GM21390 (cell line): ENCODE data around the gene HPCAL4.

ENCODE experiments used
- ATAC-seq: cut with Tn5 transposase; IDR thresholded peaks from one replicate; pipeline ENCODE4 v1.9.1; 2021; ENCODE audit not compliant: unreplicated experiment

HPCAL4 gene

GRCh38 chr1:39652554-39652953 is 38.7 kb downstream of the HPCAL4 start:
- ATAC-seq, result no peak

- ATAC-seq, result no peak
These were observed 39.1 kb downstream of the HPCAL4 start for GRCh38 chr1:39652105-39652504.

DNA sequence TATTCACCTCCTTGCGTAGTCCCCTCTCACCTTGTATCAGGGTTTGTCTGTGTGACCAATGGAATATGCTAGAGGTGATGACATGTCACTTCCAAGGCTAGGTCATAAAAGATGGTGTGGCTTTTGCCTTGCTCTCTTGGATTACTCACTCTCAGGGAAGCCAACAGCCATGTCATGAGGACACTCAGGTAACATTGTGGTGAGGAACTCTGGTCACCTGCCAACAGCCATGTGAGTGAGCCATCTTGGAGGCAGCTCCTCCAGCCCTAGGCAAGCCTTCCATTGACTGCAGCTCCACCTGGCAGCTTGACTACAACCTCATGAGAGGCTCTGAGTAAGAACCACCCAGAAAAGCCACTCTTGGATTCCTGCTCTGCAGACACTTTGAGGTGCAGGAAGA is 40.8 kb downstream of the HPCAL4 start:
- ATAC-seq, result no peak

- ATAC-seq, result no peak
These were observed 41.5 kb downstream of the HPCAL4 start for GRCh38 chr1:39649636-39650185.

GRCh38 chr1:39648496-39648895 is 42.7 kb downstream of the HPCAL4 start:
- ATAC-seq, result no peak

GRCh38 chr1:39647247-39647646 is 44.0 kb downstream of the HPCAL4 start:
- no peak for ATAC-seq

- no peak for ATAC-seq
These were observed 44.8 kb downstream of the HPCAL4 start for GRCh38 chr1:39646232-39647081.

DNA sequence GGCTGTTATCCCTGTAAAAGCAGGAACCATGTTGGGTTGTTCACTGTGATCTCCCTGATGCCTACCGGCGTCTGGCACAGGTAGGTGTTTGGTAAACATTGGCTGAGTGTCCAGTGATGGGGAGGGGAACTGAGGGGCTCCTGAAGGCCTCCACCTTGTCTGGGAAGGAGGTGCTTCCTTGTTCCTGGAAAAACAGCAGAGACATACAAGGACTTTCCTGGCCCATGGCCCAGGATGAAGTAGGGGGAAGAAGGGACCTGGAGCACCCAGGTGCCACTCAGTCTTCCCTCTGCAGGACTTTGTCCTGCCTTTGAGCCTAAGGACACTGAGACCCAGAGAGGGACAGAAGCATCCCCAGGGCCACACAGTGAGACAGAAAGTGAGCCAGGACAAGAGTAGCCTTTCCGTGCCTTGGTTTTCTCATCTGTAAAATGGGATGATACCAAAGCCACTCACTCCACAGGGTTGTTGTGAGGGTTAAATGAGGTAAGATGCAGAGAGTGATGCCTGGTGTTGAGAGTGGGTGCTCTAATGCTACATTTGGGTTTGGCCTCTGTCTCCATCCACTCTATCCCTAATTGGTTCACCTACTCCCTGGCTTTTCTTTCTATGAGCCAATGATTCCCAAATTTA is 45.7 kb downstream of the HPCAL4 start:
- ATAC-seq, result no peak

DNA sequence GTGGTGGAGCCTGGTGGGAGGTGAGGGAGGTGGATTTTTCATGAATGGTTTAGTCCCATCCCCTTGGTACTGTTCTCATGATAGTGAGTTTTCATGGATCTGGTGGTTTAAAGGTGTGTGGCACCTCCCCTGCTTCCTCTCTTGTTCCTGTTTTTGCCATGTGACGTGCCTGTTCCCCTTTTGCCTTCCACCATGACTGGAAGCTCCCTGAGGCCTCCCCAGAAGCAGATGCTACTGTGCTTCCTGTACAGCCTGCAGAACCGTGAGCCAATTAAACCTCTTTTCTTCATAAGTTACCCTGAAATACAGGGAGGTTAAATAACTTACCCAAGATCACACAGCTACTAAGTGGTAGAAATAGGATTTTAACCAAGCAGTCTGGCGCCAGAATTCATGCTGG is 47.5 kb downstream of the HPCAL4 start:
- ATAC-seq, result no peak

DNA sequence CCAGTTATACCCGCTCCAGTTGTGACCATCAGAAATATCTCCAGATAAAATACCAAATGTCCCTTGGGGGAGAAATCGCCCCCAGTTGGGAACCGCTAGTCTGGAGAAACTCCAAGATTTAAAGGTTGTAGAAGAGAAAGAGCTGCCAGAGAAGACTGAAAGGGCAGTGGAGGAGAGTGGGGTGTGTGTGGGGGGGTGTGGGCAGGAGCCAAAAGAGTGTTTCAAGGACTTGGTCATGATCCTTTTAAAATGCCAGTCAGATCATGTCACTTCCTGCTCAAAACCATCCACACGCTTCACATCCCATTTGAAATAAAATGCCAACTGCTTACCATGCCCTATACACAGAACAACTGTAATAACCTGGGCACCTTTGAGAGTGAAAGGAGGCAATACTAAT is 48.4 kb downstream of the HPCAL4 start:
- ATAC-seq, result no peak

DNA sequence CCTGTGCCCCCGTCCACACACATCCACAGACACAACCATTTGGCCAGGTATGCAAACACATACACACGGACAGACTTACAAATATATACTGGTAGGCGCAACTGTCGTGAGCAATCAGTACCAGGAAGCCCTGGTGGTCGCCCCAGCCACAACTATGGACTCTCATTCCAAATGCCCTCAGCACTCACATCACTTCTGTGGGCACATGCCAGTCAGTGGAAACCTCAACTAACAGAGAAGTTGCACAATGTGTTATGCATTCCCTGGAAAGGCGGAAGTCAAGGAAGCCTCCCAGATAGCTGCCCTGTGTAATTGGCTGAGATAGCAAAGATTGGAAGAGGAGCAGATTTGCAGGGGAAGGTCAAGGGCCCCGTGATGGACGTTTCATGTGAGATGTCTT is 50.4 kb downstream of the HPCAL4 start:
- ATAC-seq, result no peak

DNA sequence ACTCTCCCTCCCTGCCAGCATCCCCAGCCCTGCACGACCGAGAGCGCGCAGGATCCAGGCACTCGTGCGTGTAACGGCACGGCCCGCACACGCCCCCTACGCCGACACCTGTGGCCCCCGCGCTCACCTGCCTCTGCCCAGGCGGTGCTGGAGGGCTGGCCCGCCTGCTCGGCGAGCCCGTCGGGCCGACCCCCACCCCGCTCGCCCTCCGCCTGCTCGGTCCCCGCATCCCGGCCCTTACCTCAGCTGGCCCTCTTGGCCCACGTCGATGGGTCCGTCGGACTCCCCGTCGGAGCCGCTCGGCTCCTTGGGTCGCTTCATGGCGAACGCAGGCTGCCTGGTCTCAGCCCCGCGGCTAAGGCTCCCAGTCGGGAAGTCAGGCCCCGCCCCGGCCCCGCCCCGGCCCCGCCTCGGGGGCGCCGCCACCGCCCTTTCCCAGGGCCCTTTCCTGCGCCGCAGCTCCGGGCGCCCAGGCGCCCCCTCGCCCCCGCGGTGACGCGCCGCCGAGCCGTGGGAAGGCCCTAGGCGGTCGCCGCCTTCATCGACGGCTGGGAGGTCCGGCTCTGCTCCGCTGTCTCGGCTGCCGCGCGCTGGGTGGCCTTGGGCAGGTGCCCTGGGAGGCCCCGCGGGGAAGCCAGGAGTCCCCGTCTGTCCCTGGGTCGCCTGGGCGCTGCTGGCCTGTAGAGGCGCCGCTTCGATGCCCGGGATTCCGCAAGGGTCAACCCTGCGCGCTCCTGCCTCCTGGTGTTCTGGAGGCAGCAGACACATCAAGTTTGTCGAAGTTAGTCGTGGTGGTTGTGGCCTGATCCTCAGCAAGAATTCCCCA is 51.7 kb downstream of the HPCAL4 start, which contains the start of gene HEYL:
Gene HEYL, minus strand, starts transcription at position 339 of the 826 bp plus-strand sequence. Its CDS starts 18 bp downstream, at position 321.
- ATAC-seq, result no peak

GRCh38 chr1:39638965-39639304 is 52.3 kb downstream of the HPCAL4 start:
- ATAC-seq, result no peak

- no peak for ATAC-seq
These were observed 53.9 kb downstream of the HPCAL4 start for GRCh38 chr1:39637361-39637760.

- no peak for ATAC-seq
These were observed 55.4 kb downstream of the HPCAL4 start for GRCh38 chr1:39635871-39636210.

DNA sequence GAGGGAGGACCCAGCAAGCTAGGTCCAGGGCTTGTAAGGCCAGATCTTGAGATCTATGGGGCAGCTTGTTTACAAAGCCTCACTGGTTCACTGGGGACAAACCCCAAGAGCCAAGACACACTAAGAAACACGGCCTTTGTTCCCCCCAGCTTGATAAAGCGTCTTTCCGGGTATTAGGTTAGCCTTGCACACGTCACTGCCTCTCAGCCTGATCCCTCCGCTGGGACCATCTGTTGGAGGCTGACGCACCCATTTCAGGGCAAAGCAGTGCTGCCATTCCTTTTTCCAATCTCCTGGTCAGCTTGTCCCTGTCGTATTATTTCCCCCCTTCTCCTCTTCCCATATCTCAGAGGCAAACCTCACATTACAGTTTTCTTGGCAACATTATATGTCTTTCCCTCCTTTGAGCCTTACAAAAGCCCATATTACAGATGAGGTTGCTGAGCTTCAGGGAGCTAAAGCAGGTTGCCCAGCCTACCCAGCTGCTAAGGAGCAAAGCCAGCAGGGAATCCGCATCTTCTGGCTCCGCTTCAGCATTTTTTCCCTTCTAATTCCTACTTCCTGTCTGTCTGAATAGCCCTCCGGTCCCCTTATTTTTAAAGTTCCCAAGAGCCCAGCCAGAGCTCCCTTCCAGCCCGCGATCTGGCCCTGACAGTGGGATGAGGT is 55.9 kb downstream of the HPCAL4 start:
- ATAC-seq, result no peak

GRCh38 chr1:39633422-39633821 is 57.8 kb downstream of the HPCAL4 start:
- ATAC-seq, result no peak

DNA sequence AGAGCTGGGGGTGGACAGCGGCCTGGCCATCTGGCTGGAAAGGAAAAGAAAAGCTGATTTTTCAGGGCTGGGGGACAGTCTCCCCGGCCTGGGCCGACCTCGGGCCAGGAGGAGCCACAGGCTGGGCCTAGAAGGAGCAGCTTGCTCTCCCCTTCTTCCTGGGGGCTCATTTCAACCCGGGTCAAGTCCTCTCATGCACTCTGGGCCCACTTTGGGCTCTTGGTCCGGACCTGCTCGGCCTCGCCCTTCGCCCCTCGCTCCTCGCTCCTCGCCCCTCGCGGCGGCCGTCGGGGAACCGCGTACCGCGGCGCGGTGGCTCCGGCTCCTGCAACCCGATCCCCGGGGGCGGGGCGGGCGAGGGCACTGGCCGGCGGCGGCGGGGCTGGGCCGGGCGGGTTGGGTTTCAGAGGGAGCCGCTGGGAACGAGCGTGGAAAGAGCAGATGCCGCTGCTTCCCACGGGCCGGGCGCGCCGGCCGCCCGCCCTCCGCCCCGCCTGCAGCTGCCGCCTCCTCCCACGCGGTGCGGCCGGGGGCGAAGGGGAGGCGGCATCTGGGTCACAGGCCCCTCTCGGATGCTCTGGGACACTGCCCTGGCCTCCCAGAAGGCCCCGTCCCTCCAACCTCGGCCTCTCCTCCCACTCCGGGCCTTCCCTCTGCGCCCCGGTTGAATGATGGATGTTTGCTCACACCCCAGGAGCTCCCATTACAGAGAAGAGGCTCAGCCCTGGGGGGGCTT is 58.4 kb downstream of the HPCAL4 start:
- no peak for ATAC-seq

GRCh38 chr1:39632323-39632681 is 58.9 kb downstream of the HPCAL4 start:
- ATAC-seq, result no peak
